OCI-LY7 (cell line): ENCODE measurements around the gene ZNF467. TPM values are rescaled to one million over a fixed set of nuclear protein-coding genes. Genes with fewer than 3 reads are reported as not detected.

ENCODE experiments used
- BruUV-seq: library from RNA; stranded (reverse); fragments of 400-500 nt; replicated peaks from 2 replicates; lab custom pipeline; 2021; lab: Mats Ljungman, UMichigan
- CTCF ChIA-PET: fragments of 300-600 bp; sonication (Branson Sonifier 250); formaldehyde crosslinking; loops from one replicate; lab custom pipeline; 2022; ENCODE audit warnings: antibody characterized with exemption; ENCODE audit not compliant: unreplicated experiment; lab: Charles Lee
- POLR2A ChIA-PET: fragments of 300-600 bp; sonication (Branson Sonifier 250); formaldehyde crosslinking; loops from one replicate; lab custom pipeline; 2022; ENCODE audit warnings: antibody characterized with exemption; lab: Charles Lee
- DNase-seq: peaks from one replicate; pipeline ENCODE4 v3.0.0-alpha.2; 2015; ENCODE audit warnings: low spot score
- H2AFZ ChIP-seq: fragments of 200-600 bp; sonication (generic), shearing (Covaris generic); 2 replicates; pipeline ENCODE4 v1.6.1; 2014; ENCODE audit warnings: mild to moderate bottlenecking, antibody characterized with exemption, low read length, moderate library complexity
- H3K27ac ChIP-seq: fragments of 200-600 bp; sonication (generic); 2 replicates; pipeline ENCODE4 v1.5.1; 2014; ENCODE audit warnings: mixed run types, low read depth, mild to moderate bottlenecking, moderate library complexity, low read length, inconsistent platforms; ENCODE audit not compliant: poor library complexity, severe bottlenecking
- H3K36me3 ChIP-seq: fragments of 200-600 bp; sonication (generic); 2 replicates; pipeline ENCODE4 v1.6.1; 2014; ENCODE audit warnings: mild to moderate bottlenecking, antibody characterized with exemption, low read length, moderate library complexity, mixed read lengths; ENCODE audit not compliant: insufficient read depth
- H3K4me1 ChIP-seq: fragments of 200-600 bp; sonication (generic); 2 replicates; pipeline ENCODE4 v1.5.1; 2014; ENCODE audit warnings: mild to moderate bottlenecking, low read length; ENCODE audit not compliant: insufficient read depth, poor library complexity, severe bottlenecking
- H3K4me2 ChIP-seq: fragments of 200-600 bp; sonication (generic); 2 replicates; pipeline ENCODE4 v1.6.1; 2014; ENCODE audit warnings: mild to moderate bottlenecking, low read length
- H3K4me3 ChIP-seq: fragments of 200-600 bp; sonication (generic); 2 replicates; pipeline ENCODE4 v1.5.1; 2014; ENCODE audit warnings: mild to moderate bottlenecking, low read depth, low read length; ENCODE audit not compliant: poor library complexity, severe bottlenecking
- H3K79me2 ChIP-seq: fragments of 200-600 bp; sonication (generic); 2 replicates; pipeline ENCODE4 v1.6.1; 2016; ENCODE audit warnings: low read depth, mild to moderate bottlenecking, low read length, moderate library complexity, mixed read lengths; ENCODE audit not compliant: insufficient read depth
- H3K9me2 ChIP-seq: fragments of 200-600 bp; sonication (generic); 2 replicates; pipeline ENCODE4 v1.6.1; 2016; ENCODE audit warnings: mild to moderate bottlenecking, low read length, mixed read lengths; ENCODE audit not compliant: insufficient read depth
- H3K9me3 ChIP-seq: fragments of 200-600 bp; sonication (generic); 2 replicates; pipeline ENCODE4 v1.6.1; 2014; ENCODE audit warnings: mild to moderate bottlenecking, mixed run types, low read length, mixed read lengths
- H4K20me1 ChIP-seq: fragments of 200-600 bp; sonication (generic); 2 replicates; pipeline ENCODE4 v1.6.1; 2014; ENCODE audit warnings: mild to moderate bottlenecking, antibody characterized with exemption, low read length, moderate library complexity, mixed read lengths; ENCODE audit not compliant: insufficient read depth
- EZH2phosphoT487 ChIP-seq: fragments of 200-600 bp; sonication (generic); IDR thresholded peaks from 2 replicates; pipeline ENCODE4 v1.6.1; 2018; ENCODE audit warnings: low read depth, borderline replicate concordance, mild to moderate bottlenecking, mixed run types, antibody characterized with exemption, low read length, moderate library complexity, mixed read lengths
- intact Hi-C: fragments of 100-400 bp; cut with micrococcal nuclease; formaldehyde crosslinking; loops from one replicate; pipeline ENCODE4 v1.10.0; 2022; ENCODE audit not compliant: unreplicated experiment
- total RNA-seq, 2 experiments: library from RNA; depleted of rRNA in 1 of 2; stranded (reverse); fragments of >200 nt in 1 of 2; shearing (Covaris generic) in 1 of 2; gene quantifications; 2 replicates each; pipeline ENCODE4 v1.2.3, GENCODE V29; 2014 to 2022
- TF ChIP-seq, protein P1 (sequence below): fragments of 200-600 bp; sonication (generic); conservative IDR thresholded peaks from 2 replicates; pipeline ENCODE4 v1.5.1; 2014; ENCODE audit warnings: mild to moderate bottlenecking, antibody characterized with exemption, low read length, moderate library complexity, mixed read lengths

Gene ZNF467
- total RNA-seq, 2 experiments from 2014 or later, result 0.22 to 0.40 TPM

DNA sequence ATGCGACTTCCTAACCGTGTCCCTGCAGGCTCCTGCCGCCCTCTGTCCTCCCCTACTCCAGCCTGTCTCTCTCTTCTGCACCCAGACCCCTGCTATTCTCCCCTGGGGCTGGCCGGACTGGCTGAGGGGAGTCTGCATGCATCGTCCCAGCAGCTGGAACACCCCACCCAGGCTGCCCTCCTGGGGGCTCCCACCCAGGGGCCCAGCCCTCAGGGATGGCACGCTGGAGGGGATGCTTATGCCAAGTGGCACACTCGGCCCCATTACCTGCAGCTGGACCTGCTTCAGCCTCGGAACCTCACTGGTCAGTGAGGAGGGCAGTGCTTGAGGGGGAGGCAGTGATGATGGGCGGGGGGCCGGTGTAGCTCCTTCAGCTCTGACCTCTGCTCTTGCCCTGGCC lies 21.7 kb upstream of the ZNF467 start:
- CTCF ChIA-PET, result no interaction called here
- BruUV-seq, result no TSS peak
- no peak overlapping the region for H2AFZ ChIP-seq
- no peaks in the 10 kb centered on the region for H3K4me1 ChIP-seq
- H3K9me3 ChIP-seq, result no peaks in the 10 kb centered on the region
- no peaks in the 10 kb centered on the region for H4K20me1 ChIP-seq
- no peak overlapping the region for H3K4me3 ChIP-seq
- TF ChIP-seq, protein P1, sequence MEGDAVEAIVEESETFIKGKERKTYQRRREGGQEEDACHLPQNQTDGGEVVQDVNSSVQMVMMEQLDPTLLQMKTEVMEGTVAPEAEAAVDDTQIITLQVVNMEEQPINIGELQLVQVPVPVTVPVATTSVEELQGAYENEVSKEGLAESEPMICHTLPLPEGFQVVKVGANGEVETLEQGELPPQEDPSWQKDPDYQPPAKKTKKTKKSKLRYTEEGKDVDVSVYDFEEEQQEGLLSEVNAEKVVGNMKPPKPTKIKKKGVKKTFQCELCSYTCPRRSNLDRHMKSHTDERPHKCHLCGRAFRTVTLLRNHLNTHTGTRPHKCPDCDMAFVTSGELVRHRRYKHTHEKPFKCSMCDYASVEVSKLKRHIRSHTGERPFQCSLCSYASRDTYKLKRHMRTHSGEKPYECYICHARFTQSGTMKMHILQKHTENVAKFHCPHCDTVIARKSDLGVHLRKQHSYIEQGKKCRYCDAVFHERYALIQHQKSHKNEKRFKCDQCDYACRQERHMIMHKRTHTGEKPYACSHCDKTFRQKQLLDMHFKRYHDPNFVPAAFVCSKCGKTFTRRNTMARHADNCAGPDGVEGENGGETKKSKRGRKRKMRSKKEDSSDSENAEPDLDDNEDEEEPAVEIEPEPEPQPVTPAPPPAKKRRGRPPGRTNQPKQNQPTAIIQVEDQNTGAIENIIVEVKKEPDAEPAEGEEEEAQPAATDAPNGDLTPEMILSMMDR, result no peak
- POLR2A ChIA-PET, result no interaction called here
- H3K27ac ChIP-seq, result no peak overlapping the region
- no peaks in the 10 kb centered on the region for H3K36me3 ChIP-seq
- no peaks in the 10 kb centered on the region for H3K79me2 ChIP-seq
- no peaks in the 10 kb centered on the region for H3K9me2 ChIP-seq
- H3K4me2 ChIP-seq, result no peak overlapping the region
- intact Hi-C loops, result no loop called here
- DNase-seq, result no peak

- ChIA-PET POLR2A (no interaction called here), CTCF (no interaction called here)
- DNase-seq, result no peak
- no TSS peak for BruUV-seq
- H2AFZ ChIP-seq, result no peak overlapping the region
- H3K79me2 ChIP-seq, result no peaks in the 10 kb centered on the region
- H3K4me3 ChIP-seq, result no peak overlapping the region
- H3K4me1 ChIP-seq, result no peaks in the 10 kb centered on the region
- H3K4me2 ChIP-seq, result no peak overlapping the region
- no peaks in the 10 kb centered on the region for H3K9me3 ChIP-seq
- H3K36me3 ChIP-seq, result no peaks in the 10 kb centered on the region
- H3K27ac ChIP-seq, result no peak overlapping the region
- H4K20me1 ChIP-seq, result no peaks in the 10 kb centered on the region
- no peaks in the 10 kb centered on the region for H3K9me2 ChIP-seq
- intact Hi-C loops, result loop anchor here (5.0 kb wide), 1 partner anchor 212 kb away; no protein-coding TSS in a partner anchor
- no peak for TF ChIP-seq EZH2phosphoT487
- TF ChIP-seq, protein P1, result no peak
Observed at GRCh38 chr7:149794661-149795060, 21.3 kb upstream of the ZNF467 start.

- no peak for TF ChIP-seq EZH2phosphoT487
- TF ChIP-seq, protein P1, result no peak
- H3K4me1 ChIP-seq, result no peaks in the 10 kb centered on the region
- H4K20me1 ChIP-seq, result no peaks in the 10 kb centered on the region
- no TSS peak for BruUV-seq
- DNase-seq, result no peak
- no peaks in the 10 kb centered on the region for H3K79me2 ChIP-seq
- H3K4me2 ChIP-seq, result no peak overlapping the region
- H3K4me3 ChIP-seq, result no peak overlapping the region
- no peak overlapping the region for H3K27ac ChIP-seq
- no peaks in the 10 kb centered on the region for H3K9me3 ChIP-seq
- intact Hi-C loops, result loop anchor here (5.0 kb wide), 1 partner anchor 211 kb away; no protein-coding TSS in a partner anchor
- H3K9me2 ChIP-seq, result no peaks in the 10 kb centered on the region
- no peak overlapping the region for H2AFZ ChIP-seq
- H3K36me3 ChIP-seq, result no peaks in the 10 kb centered on the region
- POLR2A ChIA-PET, result no interaction called here
- CTCF ChIA-PET, result no interaction called here
Observed at GRCh38 chr7:149793261-149793660, 19.9 kb upstream of the ZNF467 start.
